ENCODE measurements around the gene ISCU. TPM values are rescaled to one million over a fixed set of nuclear protein-coding genes. Genes with fewer than 3 reads are reported as not detected.
A peak's percentile ranks its signal among the peaks of the same experiment; 100 is the strongest.

Gene ISCU
- polyA plus RNA-seq, 1 donor (not counting 4 experiments of a cell fraction or from before 2014, with no cell fraction given), result 106 TPM

GRCh38 chr12:108610856-108611605, 48.6 kb downstream of the ISCU start:
- no peaks in the 10 kb centered on the region for H3K36me3 ChIP-seq (ENCODE audit: control insufficient read depth in 2 of 2, extremely low read depth in 1 of 2, insufficient read depth in 2 of 2, low read length in 2 of 2)
- no peak overlapping the region for H3K27ac ChIP-seq (ENCODE audit: control insufficient read depth, insufficient read depth, low read length)

GRCh38 chr12:108611884-108612415, 49.6 kb downstream of the ISCU start:
- no peaks in the 10 kb centered on the region for H3K27me3 ChIP-seq (ENCODE audit: control insufficient read depth, extremely low read depth, insufficient read depth, low read length)
- H3K27ac ChIP-seq (ENCODE audit: control insufficient read depth, insufficient read depth, low read length), result no peak overlapping the region
- H3K79me2 ChIP-seq (ENCODE audit: control insufficient read depth, insufficient read depth, low read length), result no peaks in the 10 kb centered on the region
- no peak overlapping the region for H3K9ac ChIP-seq (ENCODE audit: control insufficient read depth, extremely low read depth, insufficient read depth, low read length)
- H3K4me1 ChIP-seq (ENCODE audit: control insufficient read depth, extremely low read depth, insufficient read depth, low read length), result peaks cover 6% of the 10 kb centered on the region
- DNase-seq (ENCODE audit: low read depth, low spot score), result peak; percentile 71
- H3K36me3 ChIP-seq (ENCODE audit: control insufficient read depth in 2 of 2, extremely low read depth in 1 of 2, insufficient read depth in 2 of 2, low read length in 2 of 2), result no peaks in the 10 kb centered on the region
- H3K9me3 ChIP-seq (ENCODE audit: control insufficient read depth, low read depth, low read length), result peaks cover 2% of the 10 kb centered on the region
- dilution Hi-C loops (cut with MboI; ENCODE audit: extremely low pct_ligation_motif_present, low sequenced_read_pairs), result no loop called here
- no peak overlapping the region for H3K4me3 ChIP-seq (ENCODE audit: control insufficient read depth in 2 of 3, extremely low read depth in 1 of 3, insufficient read depth in 2 of 3, low read depth in 1 of 3, low read length in 3 of 3)
- no peak overlapping the region for H3K4me2 ChIP-seq (ENCODE audit: control insufficient read depth, extremely low read depth, insufficient read depth, low read depth, low read length)
- no peak overlapping the region for H2AFZ ChIP-seq (ENCODE audit: control insufficient read depth, low read length)
- TF ChIP-seq CTCF (optimal IDR thresholded peaks at IDR 0.05 in 1 of 3, IDR thresholded peaks at IDR 0.05 in 1 of 3, conservative IDR thresholded peaks at IDR 0.05 in 1 of 3; ENCODE audit: extremely low read depth in 1 of 3, insufficient read depth in 2 of 3, low read length in 3 of 3), result peak; percentile 13 to 45 (median 40)
- no peak for TF ChIP-seq EZH2 (IDR thresholded peaks at IDR 0.05; ENCODE audit: low read length)
- no peaks in the 10 kb centered on the region for H3K9me1 ChIP-seq (ENCODE audit: control insufficient read depth, extremely low read depth, insufficient read depth, low read length)
- peak; percentile 90 for FAIRE-seq
- no peaks in the 10 kb centered on the region for H4K20me1 ChIP-seq (ENCODE audit: control insufficient read depth, extremely low read depth, insufficient read depth, low read length)

More at GRCh38 chr12:108610856-108611605, 48.6 kb downstream of the ISCU start:
- TF ChIP-seq CTCF (optimal IDR thresholded peaks at IDR 0.05 in 1 of 3, IDR thresholded peaks at IDR 0.05 in 1 of 3, conservative IDR thresholded peaks at IDR 0.05 in 1 of 3; ENCODE audit: extremely low read depth in 1 of 3, insufficient read depth in 2 of 3, low read length in 3 of 3) (no peak), EZH2 (IDR thresholded peaks at IDR 0.05; ENCODE audit: low read length) (no peak)
- H4K20me1 ChIP-seq (ENCODE audit: control insufficient read depth, extremely low read depth, insufficient read depth, low read length), result no peaks in the 10 kb centered on the region
- dilution Hi-C loops (cut with MboI; ENCODE audit: extremely low pct_ligation_motif_present, low sequenced_read_pairs), result no loop called here
- H2AFZ ChIP-seq (ENCODE audit: control insufficient read depth, low read length), result no peak overlapping the region
- H3K9ac ChIP-seq (ENCODE audit: control insufficient read depth, extremely low read depth, insufficient read depth, low read length), result no peak overlapping the region
- H3K4me3 ChIP-seq (ENCODE audit: control insufficient read depth in 2 of 3, extremely low read depth in 1 of 3, insufficient read depth in 2 of 3, low read depth in 1 of 3, low read length in 3 of 3), result no peak overlapping the region
- H3K9me1 ChIP-seq (ENCODE audit: control insufficient read depth, extremely low read depth, insufficient read depth, low read length), result no peaks in the 10 kb centered on the region
- DNase-seq (ENCODE audit: low read depth, low spot score) (no peak), FAIRE-seq (no peak)
- peaks cover 2% of the 10 kb centered on the region for H3K9me3 ChIP-seq (ENCODE audit: control insufficient read depth, low read depth, low read length)
- no peak overlapping the region for H3K4me2 ChIP-seq (ENCODE audit: control insufficient read depth, extremely low read depth, insufficient read depth, low read depth, low read length)
- peaks cover 6% of the 10 kb centered on the region for H3K4me1 ChIP-seq (ENCODE audit: control insufficient read depth, extremely low read depth, insufficient read depth, low read length)
- H3K27me3 ChIP-seq (ENCODE audit: control insufficient read depth, extremely low read depth, insufficient read depth, low read length), result no peaks in the 10 kb centered on the region
- no peaks in the 10 kb centered on the region for H3K79me2 ChIP-seq (ENCODE audit: control insufficient read depth, insufficient read depth, low read length)

Data from keratinocyte (primary cell).